GM12892 (cell line): Measurements from ENCODE around the gene NEB.
A peak's percentile ranks its signal among the peaks of the same experiment; 100 is the strongest.

ENCODE experiments used
- DNase-seq: peaks from one replicate; pipeline ENCODE4 v3.0.0; 2011; ENCODE audit not compliant: insufficient read length
- FAIRE-seq: peaks from 2 replicates; lab custom pipeline; 2011; peaks lifted over from hg19 to GRCh38; lab: Jason Lieb, UNC
- POLR2A ChIP-seq: IDR thresholded peaks from 2 replicates; pipeline ENCODE4 v1.6.1; 2011; ENCODE audit warnings: low read depth, low read length, control low read depth
- POLR2AphosphoS5 ChIP-seq: IDR thresholded peaks from 2 replicates; pipeline ENCODE4 v1.6.1; 2011; ENCODE audit warnings: low read depth, low read length, control low read depth
- TAF1 ChIP-seq: IDR thresholded peaks from 2 replicates; pipeline ENCODE4 v1.6.1; 2011; ENCODE audit warnings: low read depth, mild to moderate bottlenecking, control low read depth, low read length, borderline replicate concordance

NEB gene

DNA sequence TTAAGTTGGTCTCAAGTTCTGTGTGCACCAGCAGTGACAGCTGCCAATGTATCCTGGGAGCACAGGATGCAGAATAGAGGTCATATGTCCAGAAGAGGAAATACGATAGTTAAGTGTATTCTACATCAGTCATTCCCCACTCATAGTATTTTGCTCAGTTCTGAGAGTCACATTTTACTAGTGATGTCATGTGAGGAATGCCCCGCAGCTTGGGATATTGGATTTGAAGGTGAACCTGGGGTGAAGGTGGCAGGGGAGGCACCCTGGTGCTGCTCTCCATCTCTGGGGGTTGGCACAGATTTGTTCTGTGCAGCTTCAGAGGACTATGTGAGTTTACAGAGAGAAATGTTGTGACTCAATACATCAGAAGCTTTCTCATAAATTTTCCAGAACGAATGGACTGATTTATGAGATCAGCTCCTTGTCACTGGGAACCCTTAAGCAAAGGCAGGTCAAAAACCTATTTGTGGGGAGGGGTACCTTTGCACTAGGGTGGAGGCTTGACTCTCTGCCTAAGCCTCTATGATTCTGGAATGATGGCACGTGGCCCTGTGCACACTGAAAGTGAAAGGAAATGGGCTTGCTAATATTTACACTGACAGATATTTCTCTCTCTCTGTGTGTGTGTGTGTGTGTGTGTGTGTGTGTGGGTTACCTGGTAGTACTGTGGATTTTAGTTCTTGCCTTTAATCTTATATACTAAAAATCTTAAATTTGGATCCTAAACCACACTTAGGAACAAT lies 95.9 kb downstream of the NEB start:
- no peak for TF ChIP-seq POLR2AphosphoS5
- TF ChIP-seq POLR2A, result no peak
- FAIRE-seq (peak; percentile 57), DNase-seq (no peak)

DNA sequence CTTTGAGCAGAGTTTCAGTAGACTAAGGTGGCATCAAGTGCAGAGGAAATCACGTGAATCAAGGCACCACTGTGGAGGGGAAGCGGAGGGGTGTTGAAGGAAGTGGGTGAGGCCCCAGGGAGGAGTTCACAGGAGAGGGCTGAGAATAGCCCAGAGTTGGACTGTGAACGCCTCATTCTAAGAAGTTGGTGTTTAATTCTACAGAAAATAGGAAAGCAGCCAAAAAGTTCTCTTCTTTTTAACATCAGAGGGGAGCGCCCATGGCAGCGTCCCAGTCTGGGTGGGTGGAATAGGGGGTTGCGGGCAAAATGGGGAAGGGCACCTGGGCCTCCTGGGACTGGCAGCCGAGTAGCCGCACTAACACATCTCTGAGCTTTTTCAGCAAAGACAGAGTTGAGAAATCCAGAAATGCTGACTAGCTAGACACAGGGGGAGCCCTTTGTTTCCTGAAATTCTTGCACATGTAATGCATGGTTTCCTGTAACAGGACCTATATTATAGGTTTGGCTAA lies 97.0 kb downstream of the NEB start:
- DNase-seq, result no peak
- TF ChIP-seq TAF1, result no peak
- no peak for TF ChIP-seq POLR2AphosphoS5
- TF ChIP-seq POLR2A, result no peak
- FAIRE-seq, result no peak

DNA sequence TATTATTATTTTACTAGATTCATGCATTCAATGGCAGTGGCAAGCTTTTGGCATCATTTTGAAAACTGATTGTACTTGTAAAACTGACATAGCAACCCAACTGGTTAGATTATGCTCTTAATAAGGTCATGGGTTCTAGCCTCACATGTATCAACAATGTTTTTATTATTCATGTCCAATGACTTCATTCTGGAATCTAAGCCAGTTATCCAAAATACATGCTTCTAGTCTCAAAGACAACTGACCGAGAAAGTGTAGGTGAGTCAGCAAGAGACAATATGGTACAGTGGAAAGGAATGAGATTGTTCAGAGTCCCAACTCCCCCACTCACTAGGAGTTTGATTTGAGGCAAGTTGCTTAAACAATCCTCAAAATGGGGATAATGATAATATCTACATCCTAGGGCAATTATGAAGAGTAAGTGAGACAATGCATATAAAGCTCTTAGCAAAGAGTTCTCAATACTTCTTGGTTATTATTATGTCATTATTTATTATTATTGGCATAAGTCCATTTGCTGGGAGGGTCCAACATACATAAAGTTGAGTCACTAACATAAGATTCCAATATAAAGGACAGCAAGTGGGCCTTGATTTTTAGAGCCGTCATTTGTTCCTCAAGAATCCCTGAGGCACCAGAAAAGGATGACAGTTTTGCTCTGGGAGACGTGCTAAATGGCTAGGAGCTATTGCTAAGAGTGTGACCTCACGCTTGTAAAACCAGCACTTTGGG lies 99.4 kb downstream of the NEB start:
- DNase-seq (no peak), FAIRE-seq (no peak)
- TF ChIP-seq POLR2AphosphoS5 (no peak), TAF1 (no peak), POLR2A (no peak)

DNA sequence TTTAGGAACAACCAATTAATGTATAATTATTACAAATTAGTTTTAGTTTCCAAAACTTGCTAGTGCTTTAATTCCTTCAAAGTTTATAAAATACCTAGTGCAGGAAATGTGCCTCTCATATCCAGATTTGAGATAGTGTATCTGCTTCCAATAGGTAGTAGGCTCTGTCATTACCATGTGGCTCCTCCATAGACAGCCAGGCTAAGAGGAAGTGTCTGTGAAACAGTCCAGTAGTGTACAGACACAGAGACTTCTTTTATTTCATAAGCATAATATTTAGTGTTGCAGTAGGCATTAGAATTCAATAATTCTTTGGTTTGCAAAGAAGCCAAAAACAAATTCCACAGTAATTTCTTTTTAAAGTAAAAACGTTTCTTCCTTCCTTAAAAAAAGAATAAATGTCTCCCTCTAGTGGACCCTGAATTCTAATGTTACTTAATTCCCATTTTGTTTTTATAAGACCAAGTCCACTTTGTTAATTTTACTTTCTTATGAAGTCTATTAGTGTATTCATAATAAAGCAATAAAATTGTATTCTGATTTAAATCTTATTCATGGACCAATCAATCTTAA lies 101.2 kb downstream of the NEB start:
- FAIRE-seq, result no peak
- no peak for TF ChIP-seq POLR2AphosphoS5
- TF ChIP-seq POLR2A, result no peak
- no peak for TF ChIP-seq TAF1
- DNase-seq, result no peak

DNA sequence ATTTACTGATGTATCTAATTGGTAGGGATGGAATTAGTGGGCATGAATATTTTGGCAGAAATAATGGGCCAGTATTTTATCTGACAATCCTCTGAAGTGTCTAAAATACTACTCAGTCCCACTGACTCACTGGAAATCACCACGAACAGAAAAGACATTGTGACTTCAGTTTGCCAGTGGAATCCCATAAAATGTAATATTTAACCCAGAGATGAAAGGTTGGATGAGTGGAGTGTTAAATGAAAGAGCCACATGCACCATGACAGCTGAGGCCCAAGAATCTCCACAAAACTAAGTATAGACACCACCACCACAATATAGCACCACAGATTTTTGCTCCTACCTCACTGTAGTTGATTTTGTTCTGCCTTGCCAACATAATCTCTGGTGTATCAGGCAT lies 103.9 kb downstream of the NEB start:
- no peak for DNase-seq
- TF ChIP-seq POLR2A (no peak), POLR2AphosphoS5 (no peak), TAF1 (no peak)
- FAIRE-seq, result no peak

DNA sequence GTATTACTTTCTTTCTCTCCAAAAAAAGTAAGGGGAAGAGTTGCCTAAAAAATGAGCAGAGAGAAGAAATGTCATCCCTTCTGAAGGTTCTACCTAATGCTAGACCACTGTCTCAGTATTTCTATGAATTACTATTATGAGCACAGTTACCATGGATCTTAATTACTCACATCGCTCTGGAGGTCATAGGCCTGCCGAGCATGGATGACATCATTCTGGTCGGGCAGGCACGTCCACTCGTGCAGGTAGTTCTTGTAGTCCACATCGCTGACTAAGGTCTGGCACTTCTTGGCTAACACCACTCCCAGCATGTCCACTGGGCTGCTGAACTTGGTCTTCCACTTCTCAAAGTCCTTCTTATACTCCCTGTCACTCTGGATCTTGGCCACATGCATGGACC lies 106.9 kb downstream of the NEB start:
- TF ChIP-seq POLR2A, result no peak
- no peak for TF ChIP-seq TAF1
- TF ChIP-seq POLR2AphosphoS5, result no peak
- FAIRE-seq, result no peak

DNA sequence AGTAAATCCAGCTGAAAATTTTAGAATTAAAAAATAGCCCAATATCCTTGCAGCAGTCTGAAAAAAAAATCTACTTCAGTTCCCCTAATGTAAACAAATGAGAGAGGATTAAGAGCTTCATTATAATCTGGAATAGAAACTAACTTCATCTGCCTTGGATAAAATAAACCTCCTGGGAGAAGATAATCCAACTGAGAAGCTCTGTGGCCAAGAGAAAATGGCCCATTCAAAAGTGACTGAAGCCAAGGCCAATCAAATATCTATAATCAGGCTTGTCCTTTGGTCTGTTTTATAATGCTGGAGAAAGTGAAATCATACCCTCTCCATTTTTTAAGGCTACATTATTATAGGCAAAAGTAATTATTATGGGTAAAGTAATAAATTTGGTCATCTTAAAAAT lies 110.0 kb downstream of the NEB start:
- FAIRE-seq (no peak), DNase-seq (no peak)
- TF ChIP-seq POLR2AphosphoS5 (no peak), TAF1 (no peak), POLR2A (no peak)

More for the DNA sequence above, 106.9 kb downstream of the NEB start:
- no peak for DNase-seq

DNA sequence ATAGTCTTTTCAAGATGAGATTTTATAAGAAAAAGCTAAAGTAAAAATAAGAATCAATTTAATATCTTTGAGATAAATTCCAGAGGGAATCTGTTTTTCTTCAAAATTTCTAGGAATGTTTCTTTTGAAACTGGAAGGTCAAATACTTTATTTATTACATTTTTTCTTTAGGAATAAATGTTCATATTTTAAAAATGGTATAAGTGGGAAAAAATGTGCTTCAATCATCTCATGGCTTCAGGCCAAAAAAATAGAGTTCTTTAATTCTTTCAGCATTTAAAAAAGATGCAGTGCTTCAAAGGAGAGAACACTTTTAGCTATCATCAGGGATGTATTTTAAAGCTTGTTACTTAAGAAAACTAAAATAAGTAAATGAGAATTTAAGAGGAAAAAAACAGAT lies 110.6 kb downstream of the NEB start:
- DNase-seq (no peak), FAIRE-seq (no peak)
- TF ChIP-seq POLR2AphosphoS5 (no peak), POLR2A (no peak), TAF1 (no peak)

DNA sequence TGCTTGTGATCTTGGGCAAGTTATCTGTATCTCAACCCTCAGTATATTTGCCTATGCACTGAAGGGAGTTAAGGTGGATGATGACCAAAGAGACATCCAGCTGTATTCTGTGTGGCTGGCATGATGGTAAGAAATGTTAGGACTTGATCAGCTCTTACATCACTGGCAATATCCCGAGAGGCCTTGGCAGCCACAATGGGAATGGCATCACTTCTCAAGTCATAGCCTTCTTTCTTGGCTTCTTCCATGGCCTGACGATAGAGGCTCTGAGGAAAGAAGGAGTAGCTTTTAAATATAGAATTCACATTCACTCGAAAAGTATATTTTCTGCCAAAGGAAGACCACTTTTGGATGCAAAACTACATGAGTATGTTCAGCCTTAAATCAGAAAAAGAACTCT lies 113.5 kb downstream of the NEB start:
- FAIRE-seq, result no peak
- DNase-seq, result no peak
- no peak for TF ChIP-seq POLR2A
- TF ChIP-seq TAF1, result no peak
- TF ChIP-seq POLR2AphosphoS5, result no peak

DNA sequence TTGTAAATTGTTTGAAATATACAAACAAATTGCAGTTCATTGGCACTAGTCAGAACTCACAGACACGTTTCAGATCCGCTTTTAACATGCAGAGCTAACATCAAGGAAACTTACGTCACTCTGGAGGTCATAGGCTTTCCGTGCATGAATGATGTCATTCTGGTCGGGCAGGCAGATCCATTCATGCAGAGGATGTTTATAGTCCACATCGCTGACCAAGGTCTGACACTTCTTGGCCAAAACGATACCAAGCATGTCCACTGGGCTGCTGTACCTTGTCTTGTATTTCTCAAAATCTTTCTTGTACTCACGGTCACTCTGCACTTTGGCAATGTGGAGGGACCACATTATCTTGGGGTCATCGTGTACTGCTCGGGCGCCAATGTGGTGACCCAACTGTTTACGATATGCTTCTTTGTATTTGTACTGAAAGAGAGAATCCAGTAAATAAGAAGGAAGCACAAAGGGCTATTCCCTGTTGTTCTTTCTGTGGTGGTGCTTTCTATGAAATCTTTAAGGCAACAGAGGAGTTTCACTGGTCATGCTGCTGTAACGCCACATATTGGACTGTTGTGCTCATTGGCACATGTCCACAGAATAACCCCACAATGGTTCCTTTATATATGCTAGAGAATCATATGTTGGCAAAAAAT lies 114.8 kb downstream of the NEB start:
- DNase-seq (no peak), FAIRE-seq (peak; percentile 65)
- TF ChIP-seq TAF1 (no peak), POLR2A (no peak)

DNA sequence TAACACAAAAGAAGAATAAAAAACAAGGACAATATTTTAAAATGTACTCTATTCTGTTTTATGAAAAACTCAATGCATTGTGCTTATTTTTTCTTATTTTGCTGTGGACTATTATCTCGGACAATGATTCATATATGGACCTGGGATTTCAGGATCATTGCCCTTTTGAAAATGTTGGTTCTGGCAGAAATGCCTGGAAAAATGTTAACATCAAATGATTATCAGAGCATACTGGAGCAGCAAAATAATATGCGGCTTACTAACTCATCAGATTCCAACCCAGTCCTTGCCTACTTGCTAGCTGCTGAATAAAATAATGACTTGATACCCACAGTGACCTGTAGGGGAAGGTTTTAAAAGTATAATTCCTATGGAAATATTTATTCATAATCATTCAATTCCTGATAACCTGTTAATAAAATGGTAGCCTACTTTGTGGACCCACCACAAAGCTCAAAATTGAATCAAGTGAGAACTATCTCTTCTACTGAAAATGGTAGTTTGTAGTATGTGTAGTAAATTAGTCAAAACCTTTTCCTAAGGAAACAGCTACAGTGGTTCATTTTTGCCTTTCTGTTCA lies 117.4 kb downstream of the NEB start:
- TF ChIP-seq TAF1, result no peak
- FAIRE-seq (no peak), DNase-seq (no peak)
